Spinal cord (tissue), 10 donors: ENCODE results near the gene AAK1. TPM values are rescaled to one million over a fixed set of nuclear protein-coding genes. Genes with fewer than 3 reads are reported as not detected.
"Not testable (repeated sequence)": the region's sequence is repeated elsewhere in the genome, so short reads cannot be mapped to it uniquely, and the experiment has no call there.

Experiments
- DNase-seq, 6 donors: peaks; one replicate each; pipeline versions ENCODE4 v3.0.0 to v3.0.0-alpha.2; 2013 to 2015; ENCODE audit warnings: low spot score in 6 of 6, low read depth in 4 of 6
- H3K27ac ChIP-seq: one replicate; pipeline ENCODE4 v1.5.1; 2013; ENCODE audit warnings: low read depth, low read length, control low read depth
- H3K27me3 ChIP-seq: one replicate; pipeline ENCODE4 v1.6.1; 2013; ENCODE audit warnings: low read length; ENCODE audit not compliant: control insufficient read depth, insufficient read depth
- H3K36me3 ChIP-seq: one replicate; pipeline ENCODE4 v1.6.1; 2013; ENCODE audit warnings: low read length; ENCODE audit not compliant: control insufficient read depth, insufficient read depth
- H3K4me1 ChIP-seq: one replicate; pipeline ENCODE4 v1.6.1; 2013; ENCODE audit warnings: low read length; ENCODE audit not compliant: control insufficient read depth, insufficient read depth
- H3K4me3 ChIP-seq: one replicate; pipeline ENCODE4 v1.5.1; 2013; ENCODE audit warnings: low read depth, low read length, control low read depth
- H3K9me3 ChIP-seq: one replicate; pipeline ENCODE4 v1.6.1; 2013; ENCODE audit warnings: low read length; ENCODE audit not compliant: control insufficient read depth, insufficient read depth
- WGBS: methylation state at CpG from one replicate; pipeline ENCODE4 v1.1.5; 2013; ENCODE audit warnings: missing lambda C conversion rate; ENCODE audit not compliant: insufficient coverage; 5-methylcytosine and 5-hydroxymethylcytosine counted together
- polyA plus RNA-seq, 2 donors: library from polyadenylated mRNA; unstranded; fragments of 120-200 nt; gene quantifications; one replicate each; pipeline ENCODE4 v1.2.1, GENCODE V29; 2013; ENCODE audit not compliant: insufficient read length in 2 of 2
- small RNA-seq: library from RNA; depleted of rRNA; stranded (forward); fragments of <200 nt; gene quantifications from one replicate; pipeline ENCODE3, GENCODE V24; 2014; ENCODE audit warnings: low replicate concordance
- total RNA-seq, 2 donors: library from RNA; depleted of rRNA in 1 of 2; stranded (reverse); fragments of 120-200 nt in 1 of 2; fragments of >200 nt in 1 of 2; gene quantifications; one replicate each; pipeline versions ENCODE4 v1.2.3 to v1.2.4, GENCODE V29; 2013 to 2014
- donor health status: healthy.

Gene AAK1
- total and polyA plus RNA-seq, 4 donors: 38.0 to 55.4 (median 45.0) TPM

DNA sequence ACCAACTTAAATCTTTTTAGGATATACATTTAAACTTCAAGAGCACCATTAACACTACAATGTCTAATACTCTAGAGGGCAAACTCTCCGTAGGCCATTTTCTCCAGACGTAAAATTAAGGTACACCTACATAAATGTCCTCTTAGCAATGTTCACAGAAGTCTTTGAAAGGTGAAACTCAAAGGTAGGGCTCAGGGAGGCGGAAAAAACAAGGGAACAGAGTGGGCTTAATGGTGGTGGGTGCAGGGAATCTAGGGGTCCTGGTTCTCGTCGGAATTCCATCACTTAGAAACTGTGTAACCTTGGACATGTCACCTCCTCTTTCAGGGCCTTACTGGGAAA, 207.0 kb downstream of the AAK1 start:
- peak overlapping the region; percentile 90 for H3K4me3 ChIP-seq
- no peaks in the 10 kb centered on the region for H3K9me3 ChIP-seq
- peak overlapping the region; percentile 98 for H3K27ac ChIP-seq
- no peak for DNase-seq
- WGBS: 11% methylated on average over 3 of the region's 5 CpGs
- H3K4me1 ChIP-seq: peaks cover 14% of the 10 kb centered on the region
- H3K36me3 ChIP-seq: no peaks in the 10 kb centered on the region
- H3K27me3 ChIP-seq: no peaks in the 10 kb centered on the region

GRCh38 chr2:69434753-69435152, 208.8 kb downstream of the AAK1 start:
- peaks cover 8% of the 10 kb centered on the region for H3K36me3 ChIP-seq

GRCh38 chr2:69429491-69430183, 213.9 kb downstream of the AAK1 start:
- 95% methylated on average over 3 of the region's 6 CpGs for WGBS
- no peaks in the 10 kb centered on the region for H3K9me3 ChIP-seq
- peaks cover 48% of the 10 kb centered on the region for H3K36me3 ChIP-seq
- H3K27ac ChIP-seq: no peak overlapping the region
- DNase-seq: no peak
- H3K4me1 ChIP-seq: no peaks in the 10 kb centered on the region
- no peaks in the 10 kb centered on the region for H3K27me3 ChIP-seq
- no peak overlapping the region for H3K4me3 ChIP-seq

More at GRCh38 chr2:69434753-69435152, 208.8 kb downstream of the AAK1 start:
- no peak overlapping the region for H3K27ac ChIP-seq
- no peaks in the 10 kb centered on the region for H3K9me3 ChIP-seq
- DNase-seq: no peak
- no CpG with 5 or more reads among the region's 5 CpGs for WGBS
- H3K4me3 ChIP-seq: no peak overlapping the region
- peaks cover 14% of the 10 kb centered on the region for H3K4me1 ChIP-seq
- H3K27me3 ChIP-seq: no peaks in the 10 kb centered on the region

GRCh38 chr2:69428981-69429380, 214.6 kb downstream of the AAK1 start:
- no CpG with 5 or more reads among the region's 2 CpGs for WGBS
- Histone ChIP-seq H3K27me3 (no peaks in the 10 kb centered on the region), H3K4me1 (no peaks in the 10 kb centered on the region), H3K9me3 (no peaks in the 10 kb centered on the region), H3K4me3 (no peak overlapping the region), H3K27ac (no peak overlapping the region), H3K36me3 (peaks cover 48% of the 10 kb centered on the region)
- DNase-seq: no peak

DNA sequence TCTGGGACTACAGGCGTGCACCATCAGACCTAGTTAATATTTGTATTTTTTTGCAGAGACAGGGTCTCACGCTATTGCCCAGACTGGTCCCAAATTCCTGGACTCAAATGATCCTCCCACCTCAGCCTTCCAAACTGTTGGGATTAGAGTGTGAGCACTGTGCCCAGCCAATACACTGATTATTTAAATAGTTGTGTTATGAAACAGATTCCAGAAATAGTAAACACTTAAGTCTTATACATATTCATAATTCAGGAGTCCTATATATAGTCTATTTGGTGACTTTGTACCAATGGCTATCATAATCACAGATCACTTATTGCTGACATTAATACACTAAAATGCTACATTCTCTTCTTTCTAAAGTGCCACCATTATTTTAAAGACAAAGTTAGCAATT, 219.1 kb downstream of the AAK1 start:
- Histone ChIP-seq H3K4me1 (no peaks in the 10 kb centered on the region), H3K36me3 (peaks cover 57% of the 10 kb centered on the region), H3K27me3 (no peaks in the 10 kb centered on the region), H3K4me3 (no peak overlapping the region), H3K27ac (no peak overlapping the region), H3K9me3 (no peaks in the 10 kb centered on the region)
- no peak for DNase-seq
- no CpG with 5 or more reads among the region's 2 CpGs for WGBS

DNA sequence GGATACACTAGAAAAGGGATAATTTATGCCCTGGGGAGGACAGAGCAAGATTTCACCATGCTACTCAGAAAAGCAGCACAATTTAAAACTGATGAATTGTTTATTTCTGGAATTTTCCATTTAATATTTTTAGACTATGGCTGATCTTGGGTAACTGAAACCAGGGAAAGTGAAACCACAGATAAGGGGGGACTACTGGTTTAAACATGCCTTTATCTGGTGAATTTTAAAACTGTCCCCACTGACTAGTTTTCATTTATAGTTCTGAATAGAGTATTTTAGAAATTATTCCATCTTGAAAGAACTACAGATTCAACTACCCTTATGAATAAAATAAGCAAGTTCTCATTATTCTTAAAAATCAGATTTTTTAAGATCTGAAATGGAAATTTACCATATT, 221.3 kb downstream of the AAK1 start:
- H3K36me3 ChIP-seq: peaks cover 57% of the 10 kb centered on the region
- no peak overlapping the region for H3K27ac ChIP-seq
- DNase-seq: no peak
- no peak overlapping the region for H3K4me3 ChIP-seq
- H3K4me1 ChIP-seq: no peaks in the 10 kb centered on the region
- H3K9me3 ChIP-seq: no peaks in the 10 kb centered on the region
- no peaks in the 10 kb centered on the region for H3K27me3 ChIP-seq

- not testable (repeated sequence) for H3K27me3 ChIP-seq, H3K9me3 ChIP-seq, H3K27ac ChIP-seq, H3K4me1 ChIP-seq, DNase-seq, H3K4me3 ChIP-seq
- no CpG with 5 or more reads among the region's 7 CpGs for WGBS
- H3K36me3 ChIP-seq: peaks cover 51% of the 10 kb centered on the region
Observed at GRCh38 chr2:69419111-69419510, 224.4 kb downstream of the AAK1 start.

- H3K4me1 ChIP-seq: no peaks in the 10 kb centered on the region
- no peak overlapping the region for H3K4me3 ChIP-seq
- DNase-seq: no peak
- WGBS: no CpG with 5 or more reads among the region's 1 CpG
- H3K9me3 ChIP-seq: no peaks in the 10 kb centered on the region
- H3K27ac ChIP-seq: no peak overlapping the region
- H3K36me3 ChIP-seq: peaks cover 52% of the 10 kb centered on the region
- no peaks in the 10 kb centered on the region for H3K27me3 ChIP-seq
Observed at GRCh38 chr2:69416147-69416546, 227.4 kb downstream of the AAK1 start.

Small RNAs within 50 kb of the gene (small RNA-seq; reads per million reads assigned to genes)
- gene RN7SL604P (not detected), gene SNORA36C (not detected)

Other genes starting within 250 kb of the AAK1 start
- gene NFU1, start 206.3 kb downstream of the AAK1 start, total RNA-seq: 10 to 100 TPM; 41.6 to 71.8 TPM
- gene NFU1, start 206.3 kb downstream of the AAK1 start, polyA plus RNA-seq: 10 to 100 TPM; 71.5 to 74.4 TPM
- gene ANXA4, start 98.4 kb upstream of the AAK1 start, total RNA-seq: 10 to 100 TPM; 19.8 to 61.4 TPM
- 10 to 100 TPM; 19.5 to 25.4 TPM for gene ANXA4, start 98.4 kb upstream of the AAK1 start, polyA plus RNA-seq
- gene GMCL1, start 185.9 kb upstream of the AAK1 start, total RNA-seq: 10 to 100 TPM; 13.4 to 17.2 TPM
- 10 to 100 TPM; 12.7 to 14.8 TPM for gene GMCL1, start 185.9 kb upstream of the AAK1 start, polyA plus RNA-seq